HepG2 (cell line): ENCODE results near the gene STYXL1. TPM values are rescaled to one million over a fixed set of nuclear protein-coding genes. Genes with fewer than 3 reads are reported as not detected.

Source experiments
- GFI1 ChIP-seq: sonication (generic); formaldehyde crosslinking; IDR thresholded peaks from 2 replicates; pipeline ENCODE4 v1.5.0; 2020; ENCODE audit warnings: missing genetic modification reagents, mild to moderate bottlenecking, borderline replicate concordance
- HOXA9 ChIP-seq: sonication (generic); formaldehyde crosslinking; IDR thresholded peaks from 2 replicates; pipeline ENCODE4 v1.8.1; 2022; ENCODE audit warnings: missing genetic modification reagents, mild to moderate bottlenecking, moderate library complexity, borderline replicate concordance
- NFATC3 ChIP-seq: sonication (generic); formaldehyde crosslinking; IDR thresholded peaks from 2 replicates; pipeline ENCODE4 v1.5.1; 2020; ENCODE audit warnings: mild to moderate bottlenecking, missing genetic modification reagents
- NR2F2 ChIP-seq: IDR thresholded peaks from 2 replicates; pipeline ENCODE4 v1.6.1; 2012; ENCODE audit warnings: low read depth, inconsistent platforms, borderline replicate concordance
- ZNF207 ChIP-seq: fragments of 450-650 bp; IDR thresholded peaks from 2 replicates; pipeline ENCODE4 v1.6.1; 2016; ENCODE audit warnings: antibody characterized with exemption, borderline replicate concordance
- ZNF235 ChIP-seq: sonication (generic); formaldehyde crosslinking; IDR thresholded peaks from 2 replicates; pipeline ENCODE4 v1.8.1; 2023; ENCODE audit warnings: mild to moderate bottlenecking, missing genetic modification reagents, borderline replicate concordance
- ZNF768 ChIP-seq: sonication (generic); formaldehyde crosslinking; IDR thresholded peaks from 2 replicates; pipeline ENCODE4 v1.4.0; 2020; ENCODE audit warnings: missing genetic modification reagents
- polyA plus RNA-seq, 8 experiments: library from polyadenylated mRNA; depleted of rRNA in 3 of 8; stranded (reverse) in 7 of 8; unstranded in 1 of 8; fragments of >200 nt; fragmentation: Illumina TruSeq in 4 of 8; extraction: Trizol in 4 of 8; gene quantifications; 2 replicates each; pipeline versions ENCODE4 v1.2.1 to v1.2.3, GENCODE V29; 2011 to 2016; ENCODE audit warnings: low read depth in 4 of 8, missing spikeins in 1 of 8, mixed read lengths in 1 of 8; ENCODE audit not compliant: insufficient read depth in 1 of 8
- total RNA-seq, 5 experiments: library from RNA; depleted of rRNA; stranded (reverse); fragments of >200 nt; fragmentation: Illumina TruSeq; extraction: Trizol; gene quantifications; 2 replicates each; pipeline ENCODE4 v1.2.3, GENCODE V29; 2016; ENCODE audit warnings: low read depth in 1 of 5
- TF ChIP-seq, protein P1 (sequence below): sonication (generic); IDR thresholded peaks from 2 replicates; pipeline ENCODE4 v1.6.1; 2016; ENCODE audit warnings: low read depth, borderline replicate concordance
- TF ChIP-seq, protein P2 (sequence below): sonication (generic); formaldehyde crosslinking; IDR thresholded peaks from 2 replicates; pipeline ENCODE4 v1.5.0; 2020; ENCODE audit warnings: missing genetic modification reagents
- TF ChIP-seq, protein P3 (sequence below): sonication (generic); formaldehyde crosslinking; IDR thresholded peaks from 2 replicates; pipeline ENCODE4 v1.4.0; 2020; ENCODE audit warnings: mild to moderate bottlenecking, low read depth, missing genetic modification reagents
- TF ChIP-seq, protein P4 (sequence below), 2 experiments: fragments of 450-650 bp in 1 of 2; sonication (generic) in 1 of 2; formaldehyde crosslinking; IDR thresholded peaks; 2 replicates each; pipeline versions ENCODE4 v1.5.0 to v1.8.0; 2020 to 2022; ENCODE audit warnings: mild to moderate bottlenecking in 1 of 2, missing genetic modification reagents in 1 of 2
- TF ChIP-seq, protein P5 (sequence below): sonication (generic); formaldehyde crosslinking; IDR thresholded peaks from 2 replicates; pipeline ENCODE4 v1.9.0; 2021; ENCODE audit warnings: missing genetic modification reagents, borderline replicate concordance
- TF ChIP-seq, protein P6 (sequence below): sonication (generic); formaldehyde crosslinking; IDR thresholded peaks from 2 replicates; pipeline ENCODE4 v1.8.0; 2022; ENCODE audit warnings: missing genetic modification reagents, mild to moderate bottlenecking, borderline replicate concordance
- TF ChIP-seq, protein P7 (sequence below): sonication (generic); formaldehyde crosslinking; IDR thresholded peaks from 2 replicates; pipeline ENCODE4 v1.8.1; 2022; ENCODE audit warnings: mild to moderate bottlenecking, missing genetic modification reagents

The STYXL1 gene
- total and polyA plus RNA-seq, 2 of the 13 experiments (the other 11 are each of a cell fraction or from before 2014, with no cell fraction given), result 23.9 to 38.3 TPM

DNA sequence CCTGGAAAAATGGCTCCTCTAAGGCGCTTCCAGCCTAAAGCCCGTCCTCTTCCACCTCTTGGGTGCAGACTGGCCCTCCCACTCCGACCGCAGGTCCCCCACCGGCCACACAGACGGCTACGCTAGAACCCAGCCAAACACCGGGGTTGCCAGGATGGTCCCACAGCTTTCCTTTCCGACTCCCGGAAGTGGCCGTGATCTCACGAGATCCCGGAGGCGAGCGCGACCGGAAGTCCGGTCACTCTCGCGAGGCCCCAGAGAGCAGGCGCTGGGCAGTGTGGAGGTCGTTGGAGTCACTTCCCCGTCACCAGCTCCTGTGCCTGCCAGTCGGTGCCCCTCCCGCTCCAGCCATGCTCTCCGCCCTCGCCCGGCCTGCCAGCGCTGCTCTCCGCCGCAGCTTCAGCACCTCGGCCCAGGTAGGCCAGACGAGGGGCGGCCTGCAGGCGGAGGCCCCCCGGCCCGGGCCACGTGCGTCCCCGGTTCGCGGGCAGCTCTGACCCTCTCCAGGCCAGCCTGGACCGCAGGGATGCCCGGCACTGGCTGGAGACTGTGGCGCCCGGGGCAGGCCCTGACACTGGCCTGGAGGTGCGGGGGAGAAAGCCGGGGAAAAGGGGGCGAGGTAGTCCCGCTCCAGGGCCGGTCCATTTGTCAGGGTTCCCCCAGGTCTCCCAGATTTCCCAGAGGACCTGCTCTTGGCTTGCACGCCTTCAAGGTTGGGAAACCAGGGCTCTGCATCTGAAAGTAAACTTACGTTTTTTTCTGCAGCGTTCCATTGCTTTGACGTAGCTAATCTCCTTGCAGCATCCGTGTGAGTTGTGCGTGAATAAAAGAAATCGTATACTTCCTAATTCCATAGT, at the start of gene STYXL1, which contains the start of gene MDH2 (continued):
- TF ChIP-seq, protein P1, sequence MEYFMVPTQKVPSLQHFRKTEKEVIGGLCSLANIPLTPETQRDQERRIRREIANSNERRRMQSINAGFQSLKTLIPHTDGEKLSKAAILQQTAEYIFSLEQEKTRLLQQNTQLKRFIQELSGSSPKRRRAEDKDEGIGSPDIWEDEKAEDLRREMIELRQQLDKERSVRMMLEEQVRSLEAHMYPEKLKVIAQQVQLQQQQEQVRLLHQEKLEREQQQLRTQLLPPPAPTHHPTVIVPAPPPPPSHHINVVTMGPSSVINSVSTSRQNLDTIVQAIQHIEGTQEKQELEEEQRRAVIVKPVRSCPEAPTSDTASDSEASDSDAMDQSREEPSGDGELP, result peak; percentile 69; the same call in 1 of the 2 replicates
- TF ChIP-seq NFATC3 (CRISPR knock-in tag) (peak; percentile 59; the same call in 1 of the 2 replicates), NR2F2 (no peak; the same call in 1 of the 2 replicates), GFI1 (peak; percentile 51; the same call in 1 of the 2 replicates), ZNF207 (no peak), ZNF235 (CRISPR knock-in tag) (0 out of 2 replicates have a peak, but pooled peaks have one; percentile 25), HOXA9 (CRISPR knock-in tag) (no peak), ZNF768 (CRISPR knock-in tag) (peak; percentile 57)
- TF ChIP-seq, protein P2, sequence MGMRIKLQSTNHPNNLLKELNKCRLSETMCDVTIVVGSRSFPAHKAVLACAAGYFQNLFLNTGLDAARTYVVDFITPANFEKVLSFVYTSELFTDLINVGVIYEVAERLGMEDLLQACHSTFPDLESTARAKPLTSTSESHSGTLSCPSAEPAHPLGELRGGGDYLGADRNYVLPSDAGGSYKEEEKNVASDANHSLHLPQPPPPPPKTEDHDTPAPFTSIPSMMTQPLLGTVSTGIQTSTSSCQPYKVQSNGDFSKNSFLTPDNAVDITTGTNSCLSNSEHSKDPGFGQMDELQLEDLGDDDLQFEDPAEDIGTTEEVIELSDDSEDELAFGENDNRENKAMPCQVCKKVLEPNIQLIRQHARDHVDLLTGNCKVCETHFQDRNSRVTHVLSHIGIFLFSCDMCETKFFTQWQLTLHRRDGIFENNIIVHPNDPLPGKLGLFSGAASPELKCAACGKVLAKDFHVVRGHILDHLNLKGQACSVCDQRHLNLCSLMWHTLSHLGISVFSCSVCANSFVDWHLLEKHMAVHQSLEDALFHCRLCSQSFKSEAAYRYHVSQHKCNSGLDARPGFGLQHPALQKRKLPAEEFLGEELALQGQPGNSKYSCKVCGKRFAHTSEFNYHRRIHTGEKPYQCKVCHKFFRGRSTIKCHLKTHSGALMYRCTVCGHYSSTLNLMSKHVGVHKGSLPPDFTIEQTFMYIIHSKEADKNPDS (CRISPR knock-in tag), result no peak
- TF ChIP-seq, protein P3, sequence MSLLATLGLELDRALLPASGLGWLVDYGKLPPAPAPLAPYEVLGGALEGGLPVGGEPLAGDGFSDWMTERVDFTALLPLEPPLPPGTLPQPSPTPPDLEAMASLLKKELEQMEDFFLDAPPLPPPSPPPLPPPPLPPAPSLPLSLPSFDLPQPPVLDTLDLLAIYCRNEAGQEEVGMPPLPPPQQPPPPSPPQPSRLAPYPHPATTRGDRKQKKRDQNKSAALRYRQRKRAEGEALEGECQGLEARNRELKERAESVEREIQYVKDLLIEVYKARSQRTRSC (CRISPR knock-in tag), result no peak
- TF ChIP-seq, protein P4, sequence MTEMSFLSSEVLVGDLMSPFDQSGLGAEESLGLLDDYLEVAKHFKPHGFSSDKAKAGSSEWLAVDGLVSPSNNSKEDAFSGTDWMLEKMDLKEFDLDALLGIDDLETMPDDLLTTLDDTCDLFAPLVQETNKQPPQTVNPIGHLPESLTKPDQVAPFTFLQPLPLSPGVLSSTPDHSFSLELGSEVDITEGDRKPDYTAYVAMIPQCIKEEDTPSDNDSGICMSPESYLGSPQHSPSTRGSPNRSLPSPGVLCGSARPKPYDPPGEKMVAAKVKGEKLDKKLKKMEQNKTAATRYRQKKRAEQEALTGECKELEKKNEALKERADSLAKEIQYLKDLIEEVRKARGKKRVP (CRISPR knock-in tag; IDR thresholded peaks at IDR 0.05), result no peak
- TF ChIP-seq, protein P5, sequence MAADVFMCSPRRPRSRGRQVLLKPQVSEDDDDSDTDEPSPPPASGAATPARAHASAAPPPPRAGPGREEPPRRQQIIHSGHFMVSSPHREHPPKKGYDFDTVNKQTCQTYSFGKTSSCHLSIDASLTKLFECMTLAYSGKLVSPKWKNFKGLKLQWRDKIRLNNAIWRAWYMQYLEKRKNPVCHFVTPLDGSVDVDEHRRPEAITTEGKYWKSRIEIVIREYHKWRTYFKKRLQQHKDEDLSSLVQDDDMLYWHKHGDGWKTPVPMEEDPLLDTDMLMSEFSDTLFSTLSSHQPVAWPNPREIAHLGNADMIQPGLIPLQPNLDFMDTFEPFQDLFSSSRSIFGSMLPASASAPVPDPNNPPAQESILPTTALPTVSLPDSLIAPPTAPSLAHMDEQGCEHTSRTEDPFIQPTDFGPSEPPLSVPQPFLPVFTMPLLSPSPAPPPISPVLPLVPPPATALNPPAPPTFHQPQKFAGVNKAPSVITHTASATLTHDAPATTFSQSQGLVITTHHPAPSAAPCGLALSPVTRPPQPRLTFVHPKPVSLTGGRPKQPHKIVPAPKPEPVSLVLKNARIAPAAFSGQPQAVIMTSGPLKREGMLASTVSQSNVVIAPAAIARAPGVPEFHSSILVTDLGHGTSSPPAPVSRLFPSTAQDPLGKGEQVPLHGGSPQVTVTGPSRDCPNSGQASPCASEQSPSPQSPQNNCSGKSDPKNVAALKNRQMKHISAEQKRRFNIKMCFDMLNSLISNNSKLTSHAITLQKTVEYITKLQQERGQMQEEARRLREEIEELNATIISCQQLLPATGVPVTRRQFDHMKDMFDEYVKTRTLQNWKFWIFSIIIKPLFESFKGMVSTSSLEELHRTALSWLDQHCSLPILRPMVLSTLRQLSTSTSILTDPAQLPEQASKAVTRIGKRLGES (CRISPR knock-in tag), result no peak
- TF ChIP-seq, protein P6, sequence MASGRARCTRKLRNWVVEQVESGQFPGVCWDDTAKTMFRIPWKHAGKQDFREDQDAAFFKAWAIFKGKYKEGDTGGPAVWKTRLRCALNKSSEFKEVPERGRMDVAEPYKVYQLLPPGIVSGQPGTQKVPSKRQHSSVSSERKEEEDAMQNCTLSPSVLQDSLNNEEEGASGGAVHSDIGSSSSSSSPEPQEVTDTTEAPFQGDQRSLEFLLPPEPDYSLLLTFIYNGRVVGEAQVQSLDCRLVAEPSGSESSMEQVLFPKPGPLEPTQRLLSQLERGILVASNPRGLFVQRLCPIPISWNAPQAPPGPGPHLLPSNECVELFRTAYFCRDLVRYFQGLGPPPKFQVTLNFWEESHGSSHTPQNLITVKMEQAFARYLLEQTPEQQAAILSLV (CRISPR knock-in tag), result peak; percentile 77; the same call in 1 of the 2 replicates
- TF ChIP-seq, protein P7, sequence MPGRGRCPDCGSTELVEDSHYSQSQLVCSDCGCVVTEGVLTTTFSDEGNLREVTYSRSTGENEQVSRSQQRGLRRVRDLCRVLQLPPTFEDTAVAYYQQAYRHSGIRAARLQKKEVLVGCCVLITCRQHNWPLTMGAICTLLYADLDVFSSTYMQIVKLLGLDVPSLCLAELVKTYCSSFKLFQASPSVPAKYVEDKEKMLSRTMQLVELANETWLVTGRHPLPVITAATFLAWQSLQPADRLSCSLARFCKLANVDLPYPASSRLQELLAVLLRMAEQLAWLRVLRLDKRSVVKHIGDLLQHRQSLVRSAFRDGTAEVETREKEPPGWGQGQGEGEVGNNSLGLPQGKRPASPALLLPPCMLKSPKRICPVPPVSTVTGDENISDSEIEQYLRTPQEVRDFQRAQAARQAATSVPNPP (CRISPR knock-in tag), result peak; percentile 80; the same call in 1 of the 2 replicates
